ENCODE results near the gene ABCD1.
A peak's percentile ranks its signal among the peaks of the same experiment; 100 is the strongest.

DNA sequence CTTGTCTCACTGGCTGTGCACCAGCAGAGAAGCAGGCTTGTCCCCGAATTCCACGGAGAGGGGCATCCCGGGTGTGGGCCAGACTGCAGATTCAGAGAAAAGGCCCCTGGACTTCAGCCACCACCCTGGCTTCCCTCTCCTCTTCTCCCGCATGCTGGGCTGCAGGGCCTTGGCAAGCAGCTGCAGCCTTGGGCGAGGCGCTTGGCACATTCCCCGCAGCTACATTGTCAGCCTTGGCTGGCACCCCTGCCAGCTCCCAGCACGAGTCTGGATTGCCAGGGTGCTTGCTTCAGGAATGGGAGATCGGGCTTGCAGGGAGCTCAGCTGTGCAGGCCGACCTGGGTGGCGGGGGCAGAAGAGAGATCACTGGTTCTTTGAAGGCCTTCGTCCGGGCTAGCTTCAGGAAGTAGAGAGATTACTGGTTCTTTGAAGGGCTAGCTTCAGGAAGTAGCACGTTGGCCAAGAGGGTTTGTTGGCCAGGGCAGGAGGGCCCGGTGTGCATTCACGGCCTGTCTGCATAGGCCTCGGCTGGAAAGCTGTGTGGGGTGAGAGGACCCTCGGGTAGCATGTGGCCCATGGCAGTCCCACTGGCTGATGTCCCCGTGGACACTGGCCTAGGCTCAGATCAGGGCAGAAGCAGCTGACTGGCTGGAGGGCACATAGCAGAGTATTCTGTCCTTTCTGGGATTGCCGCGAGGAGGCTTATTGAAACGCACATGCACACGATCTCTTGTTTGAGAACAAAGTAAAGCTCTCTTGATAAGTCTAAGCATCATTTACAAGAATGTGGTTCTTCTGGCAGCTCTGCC, 2.7 kb downstream of the ABCD1 start:
- TF ChIP-seq, protein P1, sequence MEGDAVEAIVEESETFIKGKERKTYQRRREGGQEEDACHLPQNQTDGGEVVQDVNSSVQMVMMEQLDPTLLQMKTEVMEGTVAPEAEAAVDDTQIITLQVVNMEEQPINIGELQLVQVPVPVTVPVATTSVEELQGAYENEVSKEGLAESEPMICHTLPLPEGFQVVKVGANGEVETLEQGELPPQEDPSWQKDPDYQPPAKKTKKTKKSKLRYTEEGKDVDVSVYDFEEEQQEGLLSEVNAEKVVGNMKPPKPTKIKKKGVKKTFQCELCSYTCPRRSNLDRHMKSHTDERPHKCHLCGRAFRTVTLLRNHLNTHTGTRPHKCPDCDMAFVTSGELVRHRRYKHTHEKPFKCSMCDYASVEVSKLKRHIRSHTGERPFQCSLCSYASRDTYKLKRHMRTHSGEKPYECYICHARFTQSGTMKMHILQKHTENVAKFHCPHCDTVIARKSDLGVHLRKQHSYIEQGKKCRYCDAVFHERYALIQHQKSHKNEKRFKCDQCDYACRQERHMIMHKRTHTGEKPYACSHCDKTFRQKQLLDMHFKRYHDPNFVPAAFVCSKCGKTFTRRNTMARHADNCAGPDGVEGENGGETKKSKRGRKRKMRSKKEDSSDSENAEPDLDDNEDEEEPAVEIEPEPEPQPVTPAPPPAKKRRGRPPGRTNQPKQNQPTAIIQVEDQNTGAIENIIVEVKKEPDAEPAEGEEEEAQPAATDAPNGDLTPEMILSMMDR (IDR thresholded peaks at IDR 0.05; ENCODE audit: low read depth, low read length, missing input control) = no peak
- TF ChIP-seq, protein P2, sequence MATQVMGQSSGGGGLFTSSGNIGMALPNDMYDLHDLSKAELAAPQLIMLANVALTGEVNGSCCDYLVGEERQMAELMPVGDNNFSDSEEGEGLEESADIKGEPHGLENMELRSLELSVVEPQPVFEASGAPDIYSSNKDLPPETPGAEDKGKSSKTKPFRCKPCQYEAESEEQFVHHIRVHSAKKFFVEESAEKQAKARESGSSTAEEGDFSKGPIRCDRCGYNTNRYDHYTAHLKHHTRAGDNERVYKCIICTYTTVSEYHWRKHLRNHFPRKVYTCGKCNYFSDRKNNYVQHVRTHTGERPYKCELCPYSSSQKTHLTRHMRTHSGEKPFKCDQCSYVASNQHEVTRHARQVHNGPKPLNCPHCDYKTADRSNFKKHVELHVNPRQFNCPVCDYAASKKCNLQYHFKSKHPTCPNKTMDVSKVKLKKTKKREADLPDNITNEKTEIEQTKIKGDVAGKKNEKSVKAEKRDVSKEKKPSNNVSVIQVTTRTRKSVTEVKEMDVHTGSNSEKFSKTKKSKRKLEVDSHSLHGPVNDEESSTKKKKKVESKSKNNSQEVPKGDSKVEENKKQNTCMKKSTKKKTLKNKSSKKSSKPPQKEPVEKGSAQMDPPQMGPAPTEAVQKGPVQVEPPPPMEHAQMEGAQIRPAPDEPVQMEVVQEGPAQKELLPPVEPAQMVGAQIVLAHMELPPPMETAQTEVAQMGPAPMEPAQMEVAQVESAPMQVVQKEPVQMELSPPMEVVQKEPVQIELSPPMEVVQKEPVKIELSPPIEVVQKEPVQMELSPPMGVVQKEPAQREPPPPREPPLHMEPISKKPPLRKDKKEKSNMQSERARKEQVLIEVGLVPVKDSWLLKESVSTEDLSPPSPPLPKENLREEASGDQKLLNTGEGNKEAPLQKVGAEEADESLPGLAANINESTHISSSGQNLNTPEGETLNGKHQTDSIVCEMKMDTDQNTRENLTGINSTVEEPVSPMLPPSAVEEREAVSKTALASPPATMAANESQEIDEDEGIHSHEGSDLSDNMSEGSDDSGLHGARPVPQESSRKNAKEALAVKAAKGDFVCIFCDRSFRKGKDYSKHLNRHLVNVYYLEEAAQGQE (IDR thresholded peaks at IDR 0.05) = no peak
- TF ChIP-seq FOXA2 (IDR thresholded peaks at IDR 0.05) (no peak), EGR1 (IDR thresholded peaks at IDR 0.05; ENCODE audit: low read depth in 2 of 2) (no peak), JUND (IDR thresholded peaks at IDR 0.05) (no peak), TAF1 (conservative IDR thresholded peaks at IDR 0.05) (no peak), HNF4G (IDR thresholded peaks at IDR 0.05) (no peak), RAD21 (IDR thresholded peaks at IDR 0.05) (no peak), SP1 (IDR thresholded peaks at IDR 0.05) (no peak), YY1 (IDR thresholded peaks at IDR 0.05) (no peak)
- TF ChIP-seq, protein P3, sequence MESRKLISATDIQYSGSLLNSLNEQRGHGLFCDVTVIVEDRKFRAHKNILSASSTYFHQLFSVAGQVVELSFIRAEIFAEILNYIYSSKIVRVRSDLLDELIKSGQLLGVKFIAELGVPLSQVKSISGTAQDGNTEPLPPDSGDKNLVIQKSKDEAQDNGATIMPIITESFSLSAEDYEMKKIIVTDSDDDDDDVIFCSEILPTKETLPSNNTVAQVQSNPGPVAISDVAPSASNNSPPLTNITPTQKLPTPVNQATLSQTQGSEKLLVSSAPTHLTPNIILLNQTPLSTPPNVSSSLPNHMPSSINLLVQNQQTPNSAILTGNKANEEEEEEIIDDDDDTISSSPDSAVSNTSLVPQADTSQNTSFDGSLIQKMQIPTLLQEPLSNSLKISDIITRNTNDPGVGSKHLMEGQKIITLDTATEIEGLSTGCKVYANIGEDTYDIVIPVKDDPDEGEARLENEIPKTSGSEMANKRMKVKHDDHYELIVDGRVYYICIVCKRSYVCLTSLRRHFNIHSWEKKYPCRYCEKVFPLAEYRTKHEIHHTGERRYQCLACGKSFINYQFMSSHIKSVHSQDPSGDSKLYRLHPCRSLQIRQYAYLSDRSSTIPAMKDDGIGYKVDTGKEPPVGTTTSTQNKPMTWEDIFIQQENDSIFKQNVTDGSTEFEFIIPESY (IDR thresholded peaks at IDR 0.05) = no peak
- TF ChIP-seq, protein P4, sequence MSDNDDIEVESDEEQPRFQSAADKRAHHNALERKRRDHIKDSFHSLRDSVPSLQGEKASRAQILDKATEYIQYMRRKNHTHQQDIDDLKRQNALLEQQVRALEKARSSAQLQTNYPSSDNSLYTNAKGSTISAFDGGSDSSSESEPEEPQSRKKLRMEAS (IDR thresholded peaks at IDR 0.05) = peak; percentile 18
- TF ChIP-seq, protein P5, sequence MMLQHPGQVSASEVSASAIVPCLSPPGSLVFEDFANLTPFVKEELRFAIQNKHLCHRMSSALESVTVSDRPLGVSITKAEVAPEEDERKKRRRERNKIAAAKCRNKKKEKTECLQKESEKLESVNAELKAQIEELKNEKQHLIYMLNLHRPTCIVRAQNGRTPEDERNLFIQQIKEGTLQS (IDR thresholded peaks at IDR 0.05) = no peak

Data from liver (tissue), 3 donors.